HepG2 (cell line): ENCODE data around the gene RUSC1. TPM values are rescaled to one million over a fixed set of nuclear protein-coding genes. Genes with fewer than 3 reads are reported as not detected.

Source experiments
- BCLAF1 ChIP-seq: fragments of 450-650 bp; IDR thresholded peaks from 2 replicates; pipeline ENCODE4 v1.6.1; 2017; ENCODE audit warnings: mild to moderate bottlenecking
- E2F5 ChIP-seq: sonication (generic); formaldehyde crosslinking; conservative IDR thresholded peaks from 2 replicates; pipeline ENCODE4 v1.4.0; 2020; ENCODE audit warnings: missing genetic modification reagents
- ELF4 ChIP-seq: sonication (generic); formaldehyde crosslinking; IDR thresholded peaks from 2 replicates; pipeline ENCODE4 v1.5.0; 2020; ENCODE audit warnings: missing genetic modification reagents, mild to moderate bottlenecking, moderate library complexity, borderline replicate concordance
- HNF1B ChIP-seq: sonication (generic); formaldehyde crosslinking; IDR thresholded peaks from 2 replicates; pipeline ENCODE4 v1.5.1; 2020; ENCODE audit warnings: mild to moderate bottlenecking, moderate library complexity, missing genetic modification reagents
- JUN ChIP-seq: sonication (generic); formaldehyde crosslinking; IDR thresholded peaks from 2 replicates; pipeline ENCODE4 v1.4.0; 2020; ENCODE audit warnings: mild to moderate bottlenecking, missing genetic modification reagents
- KAT8 ChIP-seq: IDR thresholded peaks from 2 replicates; pipeline ENCODE4 v1.6.1; 2016; ENCODE audit warnings: missing genetic modification reagents, missing compliant biosample characterization
- KDM3A ChIP-seq: IDR thresholded peaks from 2 replicates; pipeline ENCODE4 v1.6.1; 2018; ENCODE audit warnings: low read depth, missing compliant biosample characterization
- MBD4 ChIP-seq: IDR thresholded peaks from 2 replicates; pipeline ENCODE4 v1.6.1; 2012; ENCODE audit warnings: low read length, inconsistent platforms, borderline replicate concordance
- PAXIP1 ChIP-seq: sonication (generic); formaldehyde crosslinking; conservative IDR thresholded peaks from 2 replicates; pipeline ENCODE4 v1.4.0; 2020; ENCODE audit warnings: mild to moderate bottlenecking, missing genetic modification reagents, moderate library complexity
- PHF20 ChIP-seq: sonication (generic); formaldehyde crosslinking; IDR thresholded peaks from 2 replicates; pipeline ENCODE4 v1.5.0; 2020; ENCODE audit warnings: mild to moderate bottlenecking, missing genetic modification reagents
- PHF8 ChIP-seq: sonication (generic); formaldehyde crosslinking; IDR thresholded peaks from 2 replicates; pipeline ENCODE4 v1.5.0; 2020; ENCODE audit warnings: missing genetic modification reagents
- SIN3B ChIP-seq: fragments of 150-350 bp; IDR thresholded peaks from 2 replicates; pipeline ENCODE4 v1.6.1; 2014; ENCODE audit warnings: low read length
- SRSF1 ChIP-seq: fragments of 200-400 bp; formaldehyde crosslinking; optimal IDR thresholded peaks from 2 replicates; pipeline ENCODE3; 2017; ENCODE audit warnings: mild to moderate bottlenecking, low read depth, low read length, moderate library complexity
- TEAD2 ChIP-seq: sonication (generic); formaldehyde crosslinking; IDR thresholded peaks from 2 replicates; pipeline ENCODE4 v1.9.0; 2021; ENCODE audit warnings: missing genetic modification reagents
- ZFP91 ChIP-seq: sonication (generic); formaldehyde crosslinking; IDR thresholded peaks from 2 replicates; pipeline ENCODE4 v1.9.0; 2022; ENCODE audit warnings: missing genetic modification reagents, mild to moderate bottlenecking, borderline replicate concordance
- ZNF468 ChIP-seq: sonication (generic); formaldehyde crosslinking; IDR thresholded peaks from 2 replicates; pipeline ENCODE4 v1.8.0; 2022; ENCODE audit warnings: mild to moderate bottlenecking, moderate library complexity, missing genetic modification reagents
- ZNF543 ChIP-seq: sonication (generic); formaldehyde crosslinking; IDR thresholded peaks from 2 replicates; pipeline ENCODE4 v1.4.0; 2020; ENCODE audit warnings: mild to moderate bottlenecking, missing genetic modification reagents
- ZNF749 ChIP-seq: sonication (generic); formaldehyde crosslinking; IDR thresholded peaks from 2 replicates; pipeline ENCODE4 v1.8.0; 2022; ENCODE audit warnings: mild to moderate bottlenecking, missing genetic modification reagents, moderate library complexity, borderline replicate concordance
- polyA plus RNA-seq, 8 experiments: library from polyadenylated mRNA; depleted of rRNA in 3 of 8; stranded (reverse) in 7 of 8; unstranded in 1 of 8; fragments of >200 nt; fragmentation: Illumina TruSeq in 4 of 8; extraction: Trizol in 4 of 8; gene quantifications; 2 replicates each; pipeline versions ENCODE4 v1.2.1 to v1.2.3, GENCODE V29; 2011 to 2016; ENCODE audit warnings: low read depth in 4 of 8, missing spikeins in 1 of 8, mixed read lengths in 1 of 8; ENCODE audit not compliant: insufficient read depth in 1 of 8
- total RNA-seq, 5 experiments: library from RNA; depleted of rRNA; stranded (reverse); fragments of >200 nt; fragmentation: Illumina TruSeq; extraction: Trizol; gene quantifications; 2 replicates each; pipeline ENCODE4 v1.2.3, GENCODE V29; 2016; ENCODE audit warnings: low read depth in 1 of 5

The RUSC1 gene
- total and polyA plus RNA-seq, 2 of the 13 experiments (the other 11 are each of a cell fraction or from before 2014, with no cell fraction given): 18.7 to 20.4 TPM

GRCh38 chr1:155273343-155274245 is 47.1 kb upstream of the RUSC1 start, which contains the start of gene CLK2 (continued):
- TF ChIP-seq HNF1B: peak; percentile 96
- peak; percentile 79 for TF ChIP-seq PAXIP1 (CRISPR knock-in tag)
- peak; percentile 72 for TF ChIP-seq ZFP91
- no peak for TF ChIP-seq TEAD2 (CRISPR knock-in tag)
- no peak for TF ChIP-seq MBD4
- peak; percentile 80 for TF ChIP-seq PHF20 (CRISPR knock-in tag)
- 0 out of 2 replicates have a peak, but pooled peaks have one; percentile 21 for TF ChIP-seq SIN3B
- peak; percentile 72 for TF ChIP-seq PHF8 (CRISPR knock-in tag)
- peak; percentile 18; the same call in 1 of the 2 replicates for TF ChIP-seq ELF4
- no peak for TF ChIP-seq ZNF543 (CRISPR knock-in tag)
- TF ChIP-seq KAT8 (CRISPR knock-in tag): peak; percentile 92
- no peak for TF ChIP-seq ZNF468
- no peak for TF ChIP-seq E2F5 (CRISPR knock-in tag)
- TF ChIP-seq JUN (CRISPR knock-in tag): no peak
- TF ChIP-seq KDM3A (CRISPR knock-in tag): 0 out of 2 replicates have a peak, but pooled peaks have one; percentile 58
- TF ChIP-seq ZNF749: no peak
- TF ChIP-seq SRSF1: peak; percentile 75
- TF ChIP-seq BCLAF1: no peak
